SK-N-SH (cell line): ENCODE data around the gene SPG21. TPM values are rescaled to one million over a fixed set of nuclear protein-coding genes. Genes with fewer than 3 reads are reported as not detected.

Experiments
- CTCF ChIA-PET: fragments of 300-600, 350-600 bp; formaldehyde crosslinking; extraction: SDS; loops from one replicate; lab custom pipeline; 2021; lab: Yijun Ruan, JAX
- POLR2A ChIA-PET: fragments of 350-600 bp; sonication (Branson Sonifier 250); formaldehyde crosslinking; extraction: SDS; loops from one replicate; lab custom pipeline; 2020; ENCODE audit warnings: antibody characterized with exemption, inconsistent platforms; lab: Yijun Ruan, JAX
- DNase-seq: peaks from one replicate; pipeline ENCODE4 v3.0.0; 2012
- H2AFZ ChIP-seq: fragments of 200-600 bp; sonication (generic); 2 replicates; pipeline ENCODE4 v1.8.1; 2016; ENCODE audit warnings: antibody characterized with exemption, mild to moderate bottlenecking, low read depth
- H3F3A ChIP-seq: fragments of 200-600 bp; sonication (generic); replicated peaks from 2 replicates; pipeline ENCODE3; 2016; ENCODE audit warnings: antibody characterized with exemption, mild to moderate bottlenecking; ENCODE audit not compliant: insufficient read depth
- H3K27ac ChIP-seq, 2 experiments: fragments of 200-500 bp in 1 of 2; fragments of 200-600 bp in 1 of 2; sonication (Bioruptor generic) in 1 of 2; sonication (generic), shearing (Covaris generic) in 1 of 2; 2 replicates each; pipeline versions ENCODE4 v1.5.1 to v1.6.1; 2014 to 2016; ENCODE audit warnings: low read depth in 2 of 2, inconsistent platforms in 1 of 2, low read length in 1 of 2, mild to moderate bottlenecking in 1 of 2, mixed read lengths in 1 of 2
- H3K27me3 ChIP-seq: fragments of 200-600 bp; sonication (generic), shearing (Covaris generic); 2 replicates; pipeline ENCODE4 v1.6.1; 2016; ENCODE audit warnings: mixed run types; ENCODE audit not compliant: insufficient read depth
- H3K36me3 ChIP-seq, 2 experiments: fragments of 200-500 bp in 1 of 2; fragments of 200-600 bp in 1 of 2; sonication (Bioruptor generic) in 1 of 2; sonication (generic) in 1 of 2; replicated peaks in 1 of 2; 2 replicates each; pipeline versions ENCODE3 to v1.5.1; 2014 to 2016; ENCODE audit warnings: low read length in 1 of 2, mild to moderate bottlenecking in 1 of 2; ENCODE audit not compliant: insufficient read depth in 2 of 2, control insufficient read depth in 1 of 2
- H3K4me1 ChIP-seq, 2 experiments: fragments of 200-500 bp in 1 of 2; fragments of 200-600 bp in 1 of 2; sonication (Bioruptor generic) in 1 of 2; sonication (generic), shearing (Covaris generic) in 1 of 2; 2 replicates each; pipeline versions ENCODE4 v1.5.1 to v1.6.1; 2014 to 2016; ENCODE audit warnings: low read depth in 1 of 2, low read length in 1 of 2, mixed run types in 1 of 2; ENCODE audit not compliant: insufficient read depth in 2 of 2, control insufficient read depth in 1 of 2
- H3K4me2 ChIP-seq: fragments of 200-600 bp; sonication (generic), shearing (Covaris generic); 2 replicates; pipeline ENCODE4 v1.6.1; 2017; ENCODE audit warnings: mixed run types
- H3K4me3 ChIP-seq, 2 experiments: fragments of 200-500 bp in 1 of 2; fragments of 200-600 bp in 1 of 2; sonication (Bioruptor generic) in 1 of 2; sonication (generic), shearing (Covaris generic) in 1 of 2; 2 replicates each; pipeline versions ENCODE4 v1.5.1 to v1.8.1; 2014 to 2016; ENCODE audit warnings: low read depth in 2 of 2, inconsistent platforms in 1 of 2, low read length in 1 of 2, mild to moderate bottlenecking in 1 of 2, mixed read lengths in 1 of 2, moderate library complexity in 1 of 2
- H3K79me2 ChIP-seq: fragments of 200-600 bp; sonication (generic); 2 replicates; pipeline ENCODE4 v1.8.1; 2017; ENCODE audit warnings: mild to moderate bottlenecking; ENCODE audit not compliant: insufficient read depth
- H3K9ac ChIP-seq: fragments of 200-600 bp; sonication (generic); 2 replicates; pipeline ENCODE4 v1.6.1; 2017; ENCODE audit warnings: mixed run types
- H3K9me2 ChIP-seq: fragments of 200-600 bp; sonication (generic); 2 replicates; pipeline ENCODE4 v1.6.1; 2017; ENCODE audit warnings: mixed run types
- H3K9me3 ChIP-seq: fragments of 200-600 bp; sonication (generic); 2 replicates; pipeline ENCODE4 v1.6.1; 2017; ENCODE audit warnings: mixed run types, mild to moderate bottlenecking, moderate library complexity
- H4K20me1 ChIP-seq: fragments of 200-600 bp; sonication (generic); 2 replicates; pipeline ENCODE4 v1.6.1; 2017; ENCODE audit warnings: mild to moderate bottlenecking, mixed run types; ENCODE audit not compliant: insufficient read depth
- CHD2 ChIP-seq: fragments of 150-350 bp; IDR thresholded peaks from 2 replicates; pipeline ENCODE4 v1.6.1; 2018; ENCODE audit warnings: low read length; ENCODE audit not compliant: partially characterized antibody
- MAX ChIP-seq: IDR thresholded peaks from 2 replicates; pipeline ENCODE4 v1.4.0; 2012; ENCODE audit warnings: low read depth
- PBX3 ChIP-seq: IDR thresholded peaks from 2 replicates; pipeline ENCODE4; 2012
- POLR2AphosphoS5 ChIP-seq: IDR thresholded peaks from 2 replicates; pipeline ENCODE4 v1.6.1; 2012; ENCODE audit warnings: low read depth, low read length
- RCOR1 ChIP-seq: fragments of 150-350 bp; IDR thresholded peaks from 2 replicates; pipeline ENCODE4 v1.6.1; 2017; ENCODE audit warnings: antibody characterized with exemption, low read length
- RFX5 ChIP-seq: IDR thresholded peaks from 2 replicates; pipeline ENCODE4 v1.6.1; 2012; ENCODE audit warnings: mild to moderate bottlenecking, improper control_type of control experiment, low read length
- SIN3A ChIP-seq: IDR thresholded peaks from 2 replicates; pipeline ENCODE4 v1.6.1; 2012; ENCODE audit warnings: low read depth, mild to moderate bottlenecking, low read length, moderate library complexity, borderline replicate concordance
- USF1 ChIP-seq: IDR thresholded peaks from 2 replicates; pipeline ENCODE4 v1.4.0; 2012; ENCODE audit warnings: low read depth, borderline replicate concordance
- WGBS: methylation state at CpG from one replicate; pipeline ENCODE4 v1.1.6; 2017; ENCODE audit warnings: low lambda C conversion rate; 5-methylcytosine and 5-hydroxymethylcytosine counted together
- polyA plus RNA-seq, 3 experiments: library from polyadenylated mRNA; depleted of rRNA; stranded (reverse); fragments of >200 nt; gene quantifications; 2 replicates each; pipeline ENCODE4 v1.2.3, GENCODE V29; 2012
- TF ChIP-seq, protein P1 (sequence below): fragments of 150-350 bp; IDR thresholded peaks from 2 replicates; pipeline ENCODE4 v1.6.1; 2016; ENCODE audit warnings: mild to moderate bottlenecking, low read depth, low read length
- TF ChIP-seq, protein P2 (sequence below): IDR thresholded peaks from 2 replicates; pipeline ENCODE4 v1.4.0; 2012; ENCODE audit warnings: low read depth, borderline replicate concordance

Gene SPG21
- polyA plus RNA-seq, 1 of the 3 experiments (the other 2 are of a cell fraction) = 56.5 TPM

DNA sequence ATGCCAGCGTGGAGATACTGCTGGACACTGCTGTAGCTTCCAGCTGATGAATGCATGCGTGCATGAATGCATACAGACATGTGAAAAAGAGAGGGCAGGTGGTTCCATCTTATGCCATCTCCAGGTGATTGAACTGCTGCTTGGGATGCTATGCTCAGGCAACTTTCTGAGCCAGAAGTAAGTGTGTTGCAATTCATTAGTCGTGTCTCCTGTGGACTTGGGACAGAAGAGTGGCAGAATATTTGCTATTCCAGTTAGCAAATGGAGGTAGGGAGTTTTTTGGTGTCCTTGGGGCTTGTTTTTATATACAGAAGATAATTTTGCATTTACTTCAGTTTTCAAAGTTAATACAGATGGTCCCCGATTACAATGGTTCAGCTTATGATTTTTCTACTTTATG is 44.8 kb downstream of the SPG21 start:
- ChIA-PET CTCF (no interaction called here), POLR2A (interaction anchor here (1.1 kb wide), 1 partner anchor 15 kb away, joined by 3 read pairs; no protein-coding TSS in a partner anchor)
- Histone ChIP-seq H3K4me3 (no peak overlapping the region), H3K4me1 (no peaks in the 10 kb centered on the region), H3K4me2 (no peak overlapping the region), H3K36me3 (no peaks in the 10 kb centered on the region), H3K9me2 (no peaks in the 10 kb centered on the region), H2AFZ (no peak overlapping the region), H3K9me3 (no peaks in the 10 kb centered on the region), H3K9ac (no peak overlapping the region), H3K27ac (no peak overlapping the region), H3K27me3 (no peaks in the 10 kb centered on the region), H3F3A (peaks cover 11% of the 10 kb centered on the region), H4K20me1 (no peaks in the 10 kb centered on the region), H3K79me2 (no peaks in the 10 kb centered on the region)
- no peak for DNase-seq
- 71% methylated on average over 4 of the region's 4 CpGs for WGBS
- TF ChIP-seq RFX5 (no peak), MAX (no peak), SIN3A (no peak), POLR2AphosphoS5 (no peak), PBX3 (no peak), RCOR1 (no peak), USF1 (no peak), CHD2 (no peak)
- TF ChIP-seq, protein P1, sequence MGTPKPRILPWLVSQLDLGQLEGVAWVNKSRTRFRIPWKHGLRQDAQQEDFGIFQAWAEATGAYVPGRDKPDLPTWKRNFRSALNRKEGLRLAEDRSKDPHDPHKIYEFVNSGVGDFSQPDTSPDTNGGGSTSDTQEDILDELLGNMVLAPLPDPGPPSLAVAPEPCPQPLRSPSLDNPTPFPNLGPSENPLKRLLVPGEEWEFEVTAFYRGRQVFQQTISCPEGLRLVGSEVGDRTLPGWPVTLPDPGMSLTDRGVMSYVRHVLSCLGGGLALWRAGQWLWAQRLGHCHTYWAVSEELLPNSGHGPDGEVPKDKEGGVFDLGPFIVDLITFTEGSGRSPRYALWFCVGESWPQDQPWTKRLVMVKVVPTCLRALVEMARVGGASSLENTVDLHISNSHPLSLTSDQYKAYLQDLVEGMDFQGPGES = no peak
- TF ChIP-seq, protein P2, sequence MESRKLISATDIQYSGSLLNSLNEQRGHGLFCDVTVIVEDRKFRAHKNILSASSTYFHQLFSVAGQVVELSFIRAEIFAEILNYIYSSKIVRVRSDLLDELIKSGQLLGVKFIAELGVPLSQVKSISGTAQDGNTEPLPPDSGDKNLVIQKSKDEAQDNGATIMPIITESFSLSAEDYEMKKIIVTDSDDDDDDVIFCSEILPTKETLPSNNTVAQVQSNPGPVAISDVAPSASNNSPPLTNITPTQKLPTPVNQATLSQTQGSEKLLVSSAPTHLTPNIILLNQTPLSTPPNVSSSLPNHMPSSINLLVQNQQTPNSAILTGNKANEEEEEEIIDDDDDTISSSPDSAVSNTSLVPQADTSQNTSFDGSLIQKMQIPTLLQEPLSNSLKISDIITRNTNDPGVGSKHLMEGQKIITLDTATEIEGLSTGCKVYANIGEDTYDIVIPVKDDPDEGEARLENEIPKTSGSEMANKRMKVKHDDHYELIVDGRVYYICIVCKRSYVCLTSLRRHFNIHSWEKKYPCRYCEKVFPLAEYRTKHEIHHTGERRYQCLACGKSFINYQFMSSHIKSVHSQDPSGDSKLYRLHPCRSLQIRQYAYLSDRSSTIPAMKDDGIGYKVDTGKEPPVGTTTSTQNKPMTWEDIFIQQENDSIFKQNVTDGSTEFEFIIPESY = no peak
